HG03108 (cell line): Measurements from ENCODE around the gene PROK2.

ENCODE experiments used
- ATAC-seq: cut with Tn5 transposase; IDR thresholded peaks from one replicate; pipeline ENCODE4 v1.9.1; 2021; ENCODE audit warnings: moderate library complexity; ENCODE audit not compliant: unreplicated experiment

PROK2 gene

GRCh38 chr3:71784914-71785531 is at the start of gene PROK2:
TSS of gene PROK2 (minus strand) at chr3:71785148. CDS start at chr3:71785052, 96 bp downstream.
- ATAC-seq, result no peak

- no peak for ATAC-seq
These were observed 46.7 kb upstream of the PROK2 start for GRCh38 chr3:71831599-71831998.

GRCh38 chr3:71825551-71826283 is 40.8 kb upstream of the PROK2 start:
- ATAC-seq, result no peak

- no peak for ATAC-seq
These were observed 36.2 kb upstream of the PROK2 start for GRCh38 chr3:71821116-71821515.

- ATAC-seq, result no peak
These were observed 32.3 kb upstream of the PROK2 start for GRCh38 chr3:71817262-71817661.

- ATAC-seq, result no peak
These were observed 31.8 kb upstream of the PROK2 start for GRCh38 chr3:71816767-71817156.

GRCh38 chr3:71815340-71816067 is 30.6 kb upstream of the PROK2 start:
- ATAC-seq, result no peak

- no peak for ATAC-seq
These were observed 28.8 kb upstream of the PROK2 start for GRCh38 chr3:71813704-71814103.

GRCh38 chr3:71813073-71813472 is 28.1 kb upstream of the PROK2 start:
- no peak for ATAC-seq

- no peak for ATAC-seq
These were observed 25.1 kb upstream of the PROK2 start for GRCh38 chr3:71810056-71810455.

- ATAC-seq, result no peak
These were observed 24.5 kb upstream of the PROK2 start for GRCh38 chr3:71809321-71810026.

GRCh38 chr3:71806736-71807135 is 21.8 kb upstream of the PROK2 start:
- no peak for ATAC-seq

GRCh38 chr3:71805691-71806090 is 20.7 kb upstream of the PROK2 start:
- no peak for ATAC-seq

- ATAC-seq, result no peak
These were observed 20.3 kb upstream of the PROK2 start for GRCh38 chr3:71805199-71805598.

- no peak for ATAC-seq
These were observed 18.3 kb upstream of the PROK2 start for GRCh38 chr3:71803248-71803647.

GRCh38 chr3:71801986-71802385 is 17.0 kb upstream of the PROK2 start:
- no peak for ATAC-seq

- no peak for ATAC-seq
These were observed 15.1 kb upstream of the PROK2 start for GRCh38 chr3:71800023-71800422.

- ATAC-seq, result no peak
These were observed 12.5 kb upstream of the PROK2 start for GRCh38 chr3:71797455-71797854.

GRCh38 chr3:71796290-71796689 is 11.3 kb upstream of the PROK2 start:
- no peak for ATAC-seq

- no peak for ATAC-seq
These were observed 6.7 kb upstream of the PROK2 start for GRCh38 chr3:71791634-71792033.

GRCh38 chr3:71789922-71790321 is 5.0 kb upstream of the PROK2 start:
- ATAC-seq, result no peak
